Tibial nerve (tissue), 4 donors: ENCODE measurements around the gene IQGAP2.

Source experiments
- CTCF ChIP-seq, 5 experiments: fragments of 200-600 bp in 3 of 5; fragments of 450-650 bp in 2 of 5; sonication (generic) in 3 of 5; IDR thresholded peaks; one replicate each; pipeline ENCODE4 v1.5.1; 2016 to 2019; ENCODE audit warnings: antibody characterized with exemption in 5 of 5, mild to moderate bottlenecking in 3 of 5, moderate library complexity in 2 of 5
- EP300 ChIP-seq, 2 donors: sonication (generic); formaldehyde crosslinking; IDR thresholded peaks; one replicate each; pipeline ENCODE4 v1.6.1; 2017; ENCODE audit warnings: antibody characterized with exemption in 2 of 2, mild to moderate bottlenecking in 1 of 2
- POLR2A ChIP-seq, 2 donors: fragments of 450-650 bp; IDR thresholded peaks; one replicate each; pipeline ENCODE4 v1.6.1; 2017; ENCODE audit warnings: antibody characterized with exemption in 2 of 2, mild to moderate bottlenecking in 2 of 2, moderate library complexity in 2 of 2

GRCh38 chr5:76427206-76428140 is 24.4 kb downstream of the IQGAP2 start:
- TF ChIP-seq CTCF (IDR thresholded peaks at IDR 0.05) (no peak), POLR2A (IDR thresholded peaks at IDR 0.05) (no peak), EP300 (IDR thresholded peaks at IDR 0.05) (no peak)
